GM23338 (cell line): ENCODE data around the gene IL1RL2.

ENCODE experiments used
- EZH2phosphoT487 ChIP-seq: fragments of 200-600 bp; sonication (generic); IDR thresholded peaks from one replicate; pipeline ENCODE4 v1.8.1; 2018; ENCODE audit warnings: antibody characterized with exemption; ENCODE audit not compliant: unreplicated experiment
- TF ChIP-seq, protein P1 (sequence below), 2 experiments: fragments of 200-600 bp in 1 of 2; sonication (generic) in 1 of 2; conservative IDR thresholded peaks; 2 replicates each; pipeline versions ENCODE4 v1.5.1 to v1.6.1; 2016 to 2017; ENCODE audit warnings: antibody characterized with exemption in 2 of 2, low read depth in 2 of 2, mild to moderate bottlenecking in 2 of 2, moderate library complexity in 1 of 2

DNA sequence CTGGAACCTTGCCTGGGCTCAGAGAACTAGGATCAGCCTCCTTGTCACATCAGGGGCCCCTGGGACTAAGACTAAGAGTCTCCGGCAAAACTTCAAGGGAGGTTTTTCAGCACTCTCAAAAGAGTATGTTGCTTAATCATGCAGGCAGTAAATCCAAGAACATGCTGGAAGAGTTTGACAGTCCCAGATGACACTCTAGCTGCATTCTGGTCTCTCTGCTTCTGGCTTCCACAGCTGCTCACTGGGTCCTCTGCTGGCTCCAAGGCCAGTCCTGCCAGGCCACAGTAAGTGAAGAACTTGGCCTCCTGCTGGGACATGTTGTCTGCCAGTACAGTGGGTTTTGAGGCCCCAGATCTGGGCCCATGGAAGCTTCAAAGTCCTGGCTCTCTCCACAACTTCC, 79.4 kb downstream of the IL1RL2 start:
- TF ChIP-seq, protein P1, sequence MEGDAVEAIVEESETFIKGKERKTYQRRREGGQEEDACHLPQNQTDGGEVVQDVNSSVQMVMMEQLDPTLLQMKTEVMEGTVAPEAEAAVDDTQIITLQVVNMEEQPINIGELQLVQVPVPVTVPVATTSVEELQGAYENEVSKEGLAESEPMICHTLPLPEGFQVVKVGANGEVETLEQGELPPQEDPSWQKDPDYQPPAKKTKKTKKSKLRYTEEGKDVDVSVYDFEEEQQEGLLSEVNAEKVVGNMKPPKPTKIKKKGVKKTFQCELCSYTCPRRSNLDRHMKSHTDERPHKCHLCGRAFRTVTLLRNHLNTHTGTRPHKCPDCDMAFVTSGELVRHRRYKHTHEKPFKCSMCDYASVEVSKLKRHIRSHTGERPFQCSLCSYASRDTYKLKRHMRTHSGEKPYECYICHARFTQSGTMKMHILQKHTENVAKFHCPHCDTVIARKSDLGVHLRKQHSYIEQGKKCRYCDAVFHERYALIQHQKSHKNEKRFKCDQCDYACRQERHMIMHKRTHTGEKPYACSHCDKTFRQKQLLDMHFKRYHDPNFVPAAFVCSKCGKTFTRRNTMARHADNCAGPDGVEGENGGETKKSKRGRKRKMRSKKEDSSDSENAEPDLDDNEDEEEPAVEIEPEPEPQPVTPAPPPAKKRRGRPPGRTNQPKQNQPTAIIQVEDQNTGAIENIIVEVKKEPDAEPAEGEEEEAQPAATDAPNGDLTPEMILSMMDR (conservative IDR thresholded peaks at IDR 0.05; ENCODE audit: low read depth in 2 of 2) = no peak
- no peak for TF ChIP-seq EZH2phosphoT487
